GM19023 (cell line): ENCODE data around the gene ZNF800.

Source experiments
- ATAC-seq: cut with Tn5 transposase; IDR thresholded peaks from one replicate; pipeline ENCODE4 v1.9.1; 2021; ENCODE audit warnings: mild to moderate bottlenecking, moderate library complexity; ENCODE audit not compliant: unreplicated experiment

The ZNF800 gene

DNA sequence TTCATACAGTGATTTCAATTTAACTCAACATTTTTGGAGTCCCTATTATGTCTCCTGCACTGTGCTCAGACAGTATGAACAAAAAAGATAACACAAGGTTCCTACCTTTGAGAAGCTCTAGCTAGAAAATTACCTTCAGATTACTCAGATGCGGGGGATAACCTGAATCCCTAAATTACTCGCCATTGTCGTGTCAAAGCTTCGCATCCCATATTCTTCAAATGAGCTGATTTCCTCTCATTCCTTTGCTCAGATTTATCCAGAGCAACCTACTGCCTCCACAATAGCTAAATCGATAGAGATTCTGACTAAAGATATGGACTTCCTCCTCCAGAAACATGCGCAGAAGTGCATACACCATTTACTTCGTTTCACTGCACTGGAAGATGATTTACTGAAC is 42.6 kb downstream of the ZNF800 start:
- ATAC-seq: no peak

- ATAC-seq: no peak
Measured at GRCh38 chr7:127348247-127348631, 44.3 kb downstream of the ZNF800 start.

DNA sequence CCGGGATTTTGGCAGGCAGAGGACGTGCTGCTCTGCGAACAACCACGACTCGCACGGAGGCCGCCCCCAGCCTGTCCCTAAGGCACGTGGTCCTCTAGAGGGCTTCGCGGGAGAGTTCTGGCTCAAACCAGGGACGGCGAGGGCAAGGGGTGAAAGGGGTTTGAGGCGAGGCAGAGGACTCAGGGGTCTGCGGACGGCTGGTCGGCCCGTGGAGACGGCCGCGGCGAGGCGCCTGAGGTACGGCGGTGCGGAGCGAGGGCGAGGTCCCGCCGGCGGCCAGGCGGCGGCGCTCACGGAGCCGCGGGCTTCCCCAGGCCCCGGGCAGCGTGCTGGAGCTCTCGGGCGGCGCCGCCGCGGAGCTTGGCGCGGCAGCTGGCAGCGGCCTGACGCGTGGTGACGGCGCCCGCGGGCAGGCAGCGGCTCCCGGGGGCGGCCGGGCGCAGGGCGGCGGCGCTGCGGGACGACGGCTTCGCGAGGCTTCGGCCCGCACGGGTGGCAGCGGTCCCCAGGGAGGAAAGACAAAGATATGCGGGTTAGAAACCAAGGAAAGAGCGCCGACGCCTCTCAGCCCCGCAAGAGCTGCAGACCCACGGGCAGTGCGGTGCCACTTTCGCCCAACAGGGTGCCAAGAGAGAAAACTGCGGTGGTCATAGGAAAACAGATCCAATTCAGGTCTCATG is 44.8 kb downstream of the ZNF800 start:
- peak; percentile 99 for ATAC-seq

DNA sequence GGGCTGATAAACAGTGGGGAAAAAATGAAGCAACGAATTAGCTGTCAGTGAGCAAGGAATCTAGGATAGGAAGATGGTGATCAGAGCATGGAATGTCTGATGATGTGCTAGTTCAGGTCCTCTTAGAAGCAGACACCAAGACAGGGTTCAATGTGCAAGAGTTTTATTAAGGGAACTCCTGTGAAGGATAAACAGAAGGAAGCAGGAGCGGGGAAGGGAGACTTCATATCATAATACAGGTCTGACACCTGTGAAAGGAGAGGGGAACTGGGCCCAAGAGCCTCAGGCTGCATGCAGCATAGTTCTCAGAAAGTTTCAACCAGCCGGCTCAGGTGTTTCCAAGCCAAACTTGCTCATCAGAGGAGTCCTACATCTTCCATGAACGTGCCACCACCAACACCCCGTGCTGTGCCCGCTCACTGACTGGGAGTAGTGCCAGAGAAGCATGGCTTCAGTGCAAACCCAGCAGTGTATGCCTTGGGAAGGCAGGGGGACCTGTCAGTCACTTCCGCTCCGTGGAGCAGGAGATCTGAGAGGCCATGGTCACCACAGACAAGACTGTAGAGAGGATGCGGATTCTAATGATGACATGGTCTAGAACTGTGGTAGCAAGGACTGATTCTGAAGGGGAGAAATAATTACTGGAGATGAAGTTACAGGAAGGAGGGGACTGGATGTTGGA is 45.8 kb downstream of the ZNF800 start:
- ATAC-seq: no peak

- ATAC-seq: no peak
Measured at GRCh38 chr7:127342596-127342995, 49.9 kb downstream of the ZNF800 start.

DNA sequence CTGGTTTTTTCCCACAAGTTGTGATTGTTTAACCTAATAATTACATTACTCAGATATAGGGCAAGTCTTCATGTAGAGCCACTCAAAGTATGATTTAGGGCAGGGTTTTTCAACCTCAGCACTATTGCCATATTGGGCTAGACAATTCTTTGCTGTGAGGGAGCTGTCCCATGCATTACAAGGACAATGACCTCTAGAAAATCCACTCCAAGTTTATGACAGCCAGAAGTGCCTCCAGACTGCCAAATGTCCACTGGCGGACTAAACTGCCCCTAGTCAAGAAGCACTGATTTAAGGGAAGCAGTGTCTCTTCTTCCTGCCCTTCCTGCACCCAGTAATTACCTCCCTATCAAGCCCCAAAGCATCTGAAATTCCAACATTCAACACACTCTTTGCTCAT is 54.4 kb downstream of the ZNF800 start:
- ATAC-seq: no peak

GRCh38 chr7:127337581-127337980 is 54.9 kb downstream of the ZNF800 start:
- ATAC-seq: no peak

GRCh38 chr7:127336458-127336857 is 56.0 kb downstream of the ZNF800 start:
- ATAC-seq: no peak

DNA sequence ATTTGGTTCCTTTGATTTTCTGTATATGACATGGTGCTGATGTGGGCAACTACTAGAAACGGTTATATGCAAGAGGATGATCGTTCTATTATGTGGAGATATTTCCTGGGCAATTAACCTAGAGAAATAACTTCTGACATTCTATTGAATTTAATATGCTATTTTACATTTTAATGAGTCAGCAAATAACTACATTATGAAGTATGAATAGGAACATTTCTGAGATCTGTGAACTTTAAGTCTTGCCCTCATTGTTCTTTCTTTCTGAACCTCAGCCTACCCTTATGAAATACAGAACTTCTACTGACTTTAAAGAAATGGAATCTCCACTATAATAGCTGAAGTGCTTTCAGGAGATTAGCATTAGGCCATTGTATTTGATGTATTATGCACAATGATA is 59.6 kb downstream of the ZNF800 start:
- no peak for ATAC-seq

DNA sequence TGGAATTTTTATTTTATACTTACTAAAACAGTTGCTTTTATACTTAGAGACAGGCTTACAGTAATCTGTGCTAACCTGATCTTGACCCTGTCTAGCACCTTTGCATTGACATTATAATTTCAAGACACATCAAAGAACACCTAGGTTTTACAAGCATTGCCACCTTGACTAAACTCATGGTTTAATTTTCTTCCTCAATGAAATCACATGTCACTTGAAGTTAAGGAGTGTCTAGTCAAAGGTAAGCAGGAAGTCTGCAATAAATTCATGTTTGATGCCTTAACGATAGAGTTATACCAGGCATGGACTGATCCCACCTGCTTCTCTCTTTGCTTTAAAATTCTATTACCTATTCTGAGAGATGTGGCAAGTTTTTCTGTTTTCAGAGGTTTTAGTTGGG is 62.4 kb downstream of the ZNF800 start:
- no peak for ATAC-seq

DNA sequence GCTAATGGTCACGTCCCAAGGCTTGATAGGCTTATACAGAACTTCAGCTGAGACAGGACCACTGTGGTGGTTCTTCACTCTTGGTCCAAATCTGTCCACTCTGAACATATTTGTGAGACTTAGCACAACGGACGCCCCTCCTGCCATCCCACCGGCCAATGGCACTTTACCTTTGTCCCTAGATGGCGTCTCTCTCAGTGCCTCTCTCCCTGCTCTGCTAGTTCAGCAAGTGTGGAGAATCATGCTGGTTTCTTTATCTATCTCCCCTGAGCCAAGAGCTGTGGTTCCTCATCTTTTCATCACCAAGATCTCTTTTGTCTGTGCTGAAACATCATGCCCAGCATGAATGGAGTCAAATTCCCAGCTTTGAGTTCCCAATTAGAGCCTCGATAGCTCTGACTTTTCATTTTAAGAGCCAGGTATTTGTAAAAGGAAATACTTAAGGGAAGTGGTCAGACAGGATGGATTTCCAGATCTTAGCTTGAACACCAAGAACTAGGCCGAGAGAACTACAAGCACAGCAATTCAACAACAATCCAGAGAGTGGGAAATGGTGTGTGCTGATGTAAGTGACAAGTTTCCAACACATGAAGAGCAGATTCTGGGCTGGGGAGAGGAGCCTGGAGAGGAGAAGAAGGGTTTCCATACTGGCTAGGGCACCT is 69.5 kb downstream of the ZNF800 start:
- no peak for ATAC-seq

GRCh38 chr7:127322351-127322750 is 70.2 kb downstream of the ZNF800 start:
- no peak for ATAC-seq

DNA sequence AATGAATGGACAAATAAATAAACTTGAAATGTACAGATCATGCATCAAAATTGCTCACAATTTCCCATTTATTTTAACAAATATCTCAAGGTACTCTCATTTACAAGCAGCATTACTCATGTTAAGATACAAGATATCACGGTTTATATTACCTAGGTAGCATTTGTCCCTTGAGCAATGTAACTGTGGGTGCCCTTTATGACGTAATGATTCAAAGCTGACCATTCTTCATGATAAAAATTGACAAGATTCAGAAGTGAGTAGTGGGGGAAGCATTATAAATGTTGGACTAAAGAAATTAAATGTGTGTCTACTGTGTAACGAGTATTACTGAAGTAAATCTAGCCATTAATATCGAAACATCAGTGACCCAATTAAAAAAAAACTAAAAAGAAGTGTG is 71.5 kb downstream of the ZNF800 start:
- no peak for ATAC-seq
